Spleen (tissue), 11 donors: ENCODE results near the gene UBL4A. TPM values are rescaled to one million over a fixed set of nuclear protein-coding genes. Genes with fewer than 3 reads are reported as not detected.

Experiments used
- DNase-seq: peaks from one replicate; pipeline ENCODE4 v3.0.0-alpha.2; 2020
- H3K27ac ChIP-seq, 8 donors: fragments of 200-600 bp; sonication (generic) in 7 of 8; 1 replicate in 4 of 8; 2 replicates in 4 of 8; pipeline versions ENCODE4 v1.5.0 to v1.8.0; 2016 to 2021; ENCODE audit warnings: inconsistent platforms in 4 of 8, mild to moderate bottlenecking in 4 of 8, moderate library complexity in 1 of 8
- H3K27me3 ChIP-seq, 7 donors: fragments of 200-600 bp; sonication (generic) in 6 of 7; replicated peaks in 1 of 7; 1 replicate in 4 of 7; 2 replicates in 3 of 7; pipeline versions ENCODE4 v1.5.0 to v1.8.0; 2016 to 2021; ENCODE audit warnings: inconsistent platforms in 3 of 7, mild to moderate bottlenecking in 1 of 7
- H3K36me3 ChIP-seq, 6 donors: fragments of 200-600 bp; sonication (generic) in 5 of 6; 1 replicate in 4 of 6; 2 replicates in 2 of 6; pipeline versions ENCODE4 v1.5.0 to v1.8.0; 2016 to 2021; ENCODE audit warnings: inconsistent platforms in 2 of 6
- H3K4me1 ChIP-seq, 6 donors: fragments of 200-600 bp; sonication (generic) in 5 of 6; 1 replicate in 3 of 6; 2 replicates in 3 of 6; pipeline versions ENCODE4 v1.5.0 to v1.8.0; 2016 to 2021; ENCODE audit warnings: inconsistent platforms in 3 of 6
- H3K4me3 ChIP-seq, 8 donors: fragments of 200-600 bp; sonication (generic) in 7 of 8; 1 replicate in 4 of 8; 2 replicates in 4 of 8; pipeline versions ENCODE4 v1.5.0 to v1.8.0; 2016 to 2021; ENCODE audit warnings: inconsistent platforms in 4 of 8, mild to moderate bottlenecking in 4 of 8, moderate library complexity in 2 of 8
- H3K9me3 ChIP-seq, 8 donors: fragments of 200-600 bp; sonication (generic) in 7 of 8; 1 replicate in 4 of 8; 2 replicates in 4 of 8; pipeline versions ENCODE4 v1.5.0 to v1.8.0; 2016 to 2021; ENCODE audit warnings: inconsistent platforms in 4 of 8
- CTCF ChIP-seq, 11 experiments: fragments of 200-600 bp in 7 of 11; fragments of 450-650 bp in 4 of 11; sonication (generic) in 4 of 11; IDR thresholded peaks in 8 of 11; conservative IDR thresholded peaks in 3 of 11; 1 replicate in 7 of 11; 2 replicates in 4 of 11; pipeline versions ENCODE4 v1.4.0 to v1.8.0; 2016 to 2021; ENCODE audit warnings: antibody characterized with exemption in 11 of 11, inconsistent platforms in 4 of 11, mild to moderate bottlenecking in 1 of 11
- POLR2A ChIP-seq, 3 donors: fragments of 450-650 bp; IDR thresholded peaks; one replicate each; pipeline ENCODE4 v1.5.1; 2017; ENCODE audit warnings: antibody characterized with exemption in 3 of 3, mild to moderate bottlenecking in 1 of 3
- POLR2AphosphoS5 ChIP-seq, 3 donors: sonication (generic); formaldehyde crosslinking; IDR thresholded peaks; one replicate each; pipeline ENCODE4 v1.5.1; 2017; ENCODE audit warnings: antibody characterized with exemption in 3 of 3
- WGBS, 5 donors: extraction: QIAGEN DNeasy Blood & Tissue Kit in 3 of 5; methylation state at CpG; one replicate each; pipeline versions ENCODE4 v1.1.5 to v1.1.7; 2013 to 2018; 5-methylcytosine and 5-hydroxymethylcytosine counted together
- intact Hi-C: fragments of 100-400 bp; cut with DNase I; formaldehyde crosslinking; loops from one replicate; pipeline ENCODE4 v1.15.0; 2023; ENCODE audit warnings: low total_unique reads
- polyA plus RNA-seq, 3 donors: library from polyadenylated mRNA; stranded (reverse); fragments of 200-250 nt; gene quantifications; one replicate each; pipeline ENCODE4 v1.2.1, GENCODE V29; 2013
- total RNA-seq, 7 donors: library from RNA; depleted of rRNA in 3 of 7; stranded (reverse); fragments of >200 nt in 3 of 7; fragmentation: NEBNext Ultra II Directional in 4 of 7; extraction: Animal tissue kit (Norgen Biotek cat#: 25700) in 4 of 7; gene quantifications; one replicate each; pipeline versions ENCODE4 v1.1.0 to v1.2.1, GENCODE V29; 2016 to 2021
- donor health status: healthy with polysubstance abuse.
- donor health status: DM: no; HTN: no; CAD: no; lungs with moderate emphysema.
- donor health status: DM: no; HTN: no; CAD: no.
- donor health status: Bipolar disorder and iron deficiency.
- donor health status: healthy.
- donor health status: DM: no; HTN: no; CAD: no.
- donor health status: DM: yes; HTN: yes; CAD: no.

The UBL4A gene
- total and polyA plus RNA-seq, 10 donors: 13.4 to 36.3 (median 21.8) TPM

GRCh38 chrX:154460326-154460725 lies 26.1 kb downstream of the UBL4A start:
- no peak for DNase-seq
- Histone ChIP-seq H3K27ac (no peak overlapping the region), H3K36me3 (peaks cover 0 to 53% (median 5%) of the 10 kb centered on the region in 6 donors), H3K9me3 (no peaks in the 10 kb centered on the region), H3K4me1 (peaks cover 0 to 27% (median 13%) of the 10 kb centered on the region in 6 donors), H3K4me3 (no peak overlapping the region), H3K27me3 (peaks cover 0 to 5% (median 0%) of the 10 kb centered on the region in 7 donors)
- WGBS, 5 donors: 83 to 92% (median 87%) methylated on average over 21 to 26 of the region's 26 CpGs; no CpG with 5 or more reads in 1 of the 5 donors
- TF ChIP-seq POLR2A (IDR thresholded peaks at IDR 0.05): no peak
- TF ChIP-seq POLR2AphosphoS5 (IDR thresholded peaks at IDR 0.05): no peak
- no peak for TF ChIP-seq CTCF (IDR thresholded peaks at IDR 0.05 in 8 of 11, conservative IDR thresholded peaks at IDR 0.05 in 3 of 11)
- intact Hi-C loops: no loop called here

GRCh38 chrX:154459832-154460231 lies 26.6 kb downstream of the UBL4A start:
- H3K36me3 ChIP-seq: peaks cover 0 to 48% (median 4%) of the 10 kb centered on the region in 6 donors
- no peak for TF ChIP-seq CTCF (IDR thresholded peaks at IDR 0.05 in 8 of 11, conservative IDR thresholded peaks at IDR 0.05 in 3 of 11)
- no peak for TF ChIP-seq POLR2AphosphoS5 (IDR thresholded peaks at IDR 0.05)
- TF ChIP-seq POLR2A (IDR thresholded peaks at IDR 0.05): no peak
- peak overlapping the region in 4 of 8 donors; percentile 50 to 80 (median 61) for H3K4me3 ChIP-seq
- peak overlapping the region in 2 of 8 donors; percentile 80 to 89 for H3K27ac ChIP-seq
- peaks cover 0 to 27% (median 13%) of the 10 kb centered on the region in 6 donors for H3K4me1 ChIP-seq
- H3K27me3 ChIP-seq: peaks cover 0 to 5% (median 0%) of the 10 kb centered on the region in 7 donors
- intact Hi-C loops: no loop called here
- H3K9me3 ChIP-seq: no peaks in the 10 kb centered on the region
- WGBS, 5 donors: 50 to 77% (median 74%) methylated on average over 7 to 14 of the region's 14 CpGs
- DNase-seq: no peak

- Histone ChIP-seq H3K4me1 (peaks cover 0 to 27% (median 13%) of the 10 kb centered on the region in 6 donors), H3K27ac (peak overlapping the region in 5 of 8 donors; percentile 67 to 89 (median 73)), H3K27me3 (peaks cover 0 to 5% (median 0%) of the 10 kb centered on the region in 7 donors), H3K9me3 (no peaks in the 10 kb centered on the region), H3K4me3 (peak overlapping the region; percentile 43 to 80 (median 53)), H3K36me3 (peaks cover 0 to 41% (median 2%) of the 10 kb centered on the region in 6 donors)
- no peak for TF ChIP-seq POLR2AphosphoS5 (IDR thresholded peaks at IDR 0.05)
- no peak for TF ChIP-seq CTCF (IDR thresholded peaks at IDR 0.05 in 8 of 11, conservative IDR thresholded peaks at IDR 0.05 in 3 of 11)
- TF ChIP-seq POLR2A (IDR thresholded peaks at IDR 0.05): no peak
- WGBS, 5 donors: 41 to 70% (median 55%) methylated on average over 8 to 15 of the region's 15 CpGs
- DNase-seq: no peak
- intact Hi-C loops: no loop called here
Measured at GRCh38 chrX:154458954-154459778, 27.2 kb downstream of the UBL4A start.
